HL-60/S4 (cell line): ENCODE measurements around the gene SORBS2.
"Not testable (repeated sequence)": the region's sequence is repeated elsewhere in the genome, so short reads cannot be mapped to it uniquely, and the experiment has no call there.

Experiments
- in situ Hi-C: fragments of 300-500 bp; cut with MboI; formaldehyde crosslinking; loops from 2 replicates; pipeline ENCODE4 v1.14.3; 2022; ENCODE audit warnings: low sequenced_read_pairs

Gene SORBS2

GRCh38 chr4:185567381-185568376 is 244.3 kb downstream of the SORBS2 start:
- in situ Hi-C loops: no loop called here

DNA sequence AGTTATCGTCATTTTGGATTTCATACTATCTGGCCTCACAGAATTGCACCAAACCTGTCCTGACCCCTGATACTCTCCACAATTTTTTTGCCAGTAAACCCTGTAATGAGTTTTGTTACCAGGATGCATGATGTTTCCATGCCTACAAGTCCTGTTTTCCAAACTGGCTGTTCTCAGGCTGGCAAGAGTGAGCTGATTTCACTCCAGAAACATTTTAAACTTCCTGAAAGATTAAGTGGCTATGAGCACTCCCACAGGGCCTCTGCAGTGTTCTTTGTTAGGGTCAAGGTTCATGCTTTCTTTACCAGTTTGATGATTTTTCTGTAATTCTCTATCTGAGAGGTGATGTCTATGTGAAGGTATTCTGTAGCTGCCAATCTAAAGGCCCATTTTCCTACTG is 245.0 kb downstream of the SORBS2 start:
- in situ Hi-C loops: no loop called here

DNA sequence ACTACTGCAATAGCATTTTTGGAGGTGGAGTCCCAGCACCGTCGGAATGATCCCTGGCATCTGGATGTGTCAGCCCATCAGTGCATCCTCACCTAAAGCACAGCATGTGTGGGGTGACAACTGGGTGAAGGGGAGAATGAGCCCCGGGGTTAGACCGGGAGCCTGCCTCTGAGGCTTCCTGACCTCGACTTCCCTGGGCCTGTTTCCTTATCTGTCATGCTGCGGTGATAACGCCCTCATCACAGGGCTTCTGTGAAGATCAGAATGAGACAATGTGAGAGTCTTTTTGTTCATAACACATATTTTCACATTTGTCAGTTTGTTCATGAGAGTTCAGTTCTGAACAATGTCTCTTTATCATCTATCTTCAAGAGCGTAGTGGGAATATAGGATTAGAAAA is 245.6 kb downstream of the SORBS2 start:
- in situ Hi-C loops: no loop called here

- in situ Hi-C loops: no loop called here
These were observed 246.3 kb downstream of the SORBS2 start for GRCh38 chr4:185565696-185566095.

- in situ Hi-C loops: no loop called here
These were observed 247.6 kb downstream of the SORBS2 start for GRCh38 chr4:185564349-185564748.

DNA sequence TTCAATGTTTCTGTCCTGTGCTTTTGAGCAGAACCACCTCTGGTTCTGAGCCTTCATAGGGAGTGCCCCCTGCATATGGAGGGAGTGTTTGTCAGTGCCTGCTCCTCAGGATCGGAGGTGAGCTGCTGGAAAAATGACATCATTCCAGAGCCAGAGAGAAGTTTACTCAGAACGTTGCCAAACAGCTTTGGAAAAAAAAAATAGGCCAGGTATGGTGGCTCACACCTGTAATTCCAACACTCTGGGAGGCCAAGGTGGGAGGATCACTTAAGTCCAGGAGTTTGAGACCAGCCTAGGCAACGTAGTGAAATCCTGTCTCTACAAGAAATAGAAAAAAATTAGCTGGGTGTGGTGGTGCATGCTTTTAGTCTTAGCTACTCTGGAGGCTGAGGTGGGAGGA is 249.5 kb downstream of the SORBS2 start:
- in situ Hi-C loops: no loop called here

- in situ Hi-C loops: no loop called here
These were observed 251.7 kb downstream of the SORBS2 start for GRCh38 chr4:185560316-185560715.

DNA sequence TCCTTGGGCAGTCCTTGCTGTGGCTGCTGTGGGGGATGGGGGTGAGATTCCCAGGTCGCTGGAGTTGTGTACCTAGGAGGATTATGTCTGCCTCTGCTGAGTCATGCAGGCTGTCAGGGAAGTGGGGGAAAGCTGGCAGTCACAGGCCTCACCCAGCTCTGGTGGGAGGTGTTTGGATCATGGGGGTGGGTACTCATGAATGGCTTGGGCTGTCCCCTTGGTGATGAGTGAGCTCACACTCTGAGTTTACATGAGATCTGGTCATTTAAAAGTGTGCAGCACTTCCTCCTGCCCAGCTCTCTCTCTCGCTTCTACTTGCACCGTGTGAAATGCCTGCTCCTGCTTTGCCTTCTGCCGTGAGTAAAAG is 252.1 kb downstream of the SORBS2 start:
- in situ Hi-C loops: no loop called here

DNA sequence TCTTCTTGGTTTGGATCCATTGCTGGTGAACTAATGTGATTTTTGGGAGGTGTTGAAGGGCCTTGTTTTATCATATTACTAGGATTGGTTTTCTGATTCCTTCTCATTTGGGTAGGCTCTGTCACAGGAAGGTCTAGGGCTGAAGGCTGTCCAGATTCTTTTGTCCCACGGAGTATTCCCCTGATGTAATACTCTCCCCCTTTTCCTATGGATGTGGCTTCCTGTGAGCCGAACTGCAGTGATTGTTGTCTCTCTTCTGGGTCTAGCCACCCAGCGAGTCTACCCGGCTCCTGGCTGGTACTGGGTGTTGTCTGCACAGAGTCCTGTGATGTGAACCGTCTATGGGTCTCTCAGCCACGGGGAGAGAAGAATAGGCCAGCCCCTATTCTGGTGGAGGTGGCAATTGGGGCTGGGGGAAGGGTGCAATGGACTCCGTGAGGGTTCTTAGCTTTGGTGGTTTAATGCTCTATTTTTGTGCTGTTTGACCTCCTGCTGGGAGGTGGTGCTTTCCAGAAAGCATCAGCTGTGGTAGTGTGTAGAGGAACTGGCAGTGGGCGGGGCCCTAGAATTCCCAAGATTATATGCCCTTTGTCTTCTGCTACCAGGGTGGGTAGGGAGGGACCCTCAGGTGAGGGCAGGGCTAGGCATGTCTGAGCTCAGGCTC is 252.6 kb downstream of the SORBS2 start:
- in situ Hi-C loops: not testable (repeated sequence)

GRCh38 chr4:185554365-185555126 is 257.4 kb downstream of the SORBS2 start:
- in situ Hi-C loops: no loop called here

GRCh38 chr4:185552254-185552653 is 259.7 kb downstream of the SORBS2 start:
- in situ Hi-C loops: no loop called here

GRCh38 chr4:185550933-185551332 is 261.1 kb downstream of the SORBS2 start:
- in situ Hi-C loops: no loop called here

GRCh38 chr4:185549095-185549639 is 262.8 kb downstream of the SORBS2 start:
- in situ Hi-C loops: no loop called here

GRCh38 chr4:185548587-185548986 is 263.4 kb downstream of the SORBS2 start:
- in situ Hi-C loops: no loop called here

- in situ Hi-C loops: no loop called here
These were observed 265.7 kb downstream of the SORBS2 start for GRCh38 chr4:185546335-185546734.

- in situ Hi-C loops: no loop called here
These were observed 269.2 kb downstream of the SORBS2 start for GRCh38 chr4:185542626-185543315.

DNA sequence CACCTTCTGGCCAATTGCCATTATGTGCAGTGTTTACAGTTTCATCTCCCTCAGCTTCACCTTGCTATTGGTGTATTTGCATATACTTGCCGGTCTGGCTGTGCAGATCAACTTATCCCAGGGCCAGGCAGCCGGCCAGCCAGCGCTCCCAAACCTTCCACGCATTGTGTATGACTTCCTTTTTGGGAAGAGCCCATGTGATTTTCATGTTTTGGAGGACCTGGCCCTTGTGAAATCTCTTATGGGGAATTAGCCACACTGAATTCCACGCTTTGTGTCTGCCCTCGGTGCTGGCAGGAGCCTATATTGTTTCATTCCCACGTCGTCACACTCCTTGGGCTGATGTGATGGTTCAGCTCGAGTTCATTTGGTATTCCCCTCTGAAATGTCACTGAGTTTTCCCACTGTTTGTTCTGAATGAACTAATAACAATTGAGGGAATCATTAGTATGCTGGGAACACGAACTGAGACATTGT is 270.7 kb downstream of the SORBS2 start:
- in situ Hi-C loops: no loop called here

DNA sequence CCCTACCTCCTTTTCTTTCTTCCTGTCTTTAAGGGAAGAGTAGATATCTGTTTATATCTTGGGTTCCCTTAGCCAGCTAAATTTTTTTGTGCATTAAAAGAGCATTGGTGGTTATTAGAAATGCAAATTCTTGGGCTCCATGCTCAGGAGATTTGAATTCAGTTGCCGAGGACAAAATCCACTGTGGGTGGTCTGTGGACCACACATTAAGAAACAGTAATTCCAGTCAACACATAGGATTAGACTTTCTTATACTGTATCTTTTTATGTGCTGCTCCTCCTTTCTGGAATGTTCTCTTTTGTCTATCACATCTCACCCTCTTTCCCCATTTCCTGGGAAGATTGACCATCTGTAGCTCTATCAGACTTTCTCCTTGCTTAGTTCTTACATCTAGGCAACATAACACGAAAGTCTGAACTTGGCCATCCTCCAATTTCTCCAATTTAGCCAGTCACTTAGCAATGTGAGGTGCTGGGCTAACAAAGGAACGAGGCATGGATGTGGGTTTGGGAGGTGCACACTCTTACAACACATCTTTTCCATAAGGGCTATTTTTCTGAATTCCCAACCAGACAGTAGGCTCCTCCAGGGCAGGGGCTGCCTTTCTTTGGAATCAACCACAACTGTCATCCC is 271.4 kb downstream of the SORBS2 start:
- in situ Hi-C loops: no loop called here

- in situ Hi-C loops: no loop called here
These were observed 272.0 kb downstream of the SORBS2 start for GRCh38 chr4:185540040-185540439.

- in situ Hi-C loops: no loop called here
These were observed 273.2 kb downstream of the SORBS2 start for GRCh38 chr4:185538806-185539205.
